GM19035 (cell line): ENCODE results near the gene CAMK2B.

ENCODE experiments used
- ATAC-seq: cut with Tn5 transposase; IDR thresholded peaks from one replicate; pipeline ENCODE4 v1.9.1; 2021; ENCODE audit not compliant: unreplicated experiment

Gene CAMK2B

GRCh38 chr7:44309271-44310091 lies 15.9 kb downstream of the CAMK2B start:
- peak; percentile 58 for ATAC-seq

GRCh38 chr7:44308596-44309270 lies 16.7 kb downstream of the CAMK2B start:
- ATAC-seq = no peak

DNA sequence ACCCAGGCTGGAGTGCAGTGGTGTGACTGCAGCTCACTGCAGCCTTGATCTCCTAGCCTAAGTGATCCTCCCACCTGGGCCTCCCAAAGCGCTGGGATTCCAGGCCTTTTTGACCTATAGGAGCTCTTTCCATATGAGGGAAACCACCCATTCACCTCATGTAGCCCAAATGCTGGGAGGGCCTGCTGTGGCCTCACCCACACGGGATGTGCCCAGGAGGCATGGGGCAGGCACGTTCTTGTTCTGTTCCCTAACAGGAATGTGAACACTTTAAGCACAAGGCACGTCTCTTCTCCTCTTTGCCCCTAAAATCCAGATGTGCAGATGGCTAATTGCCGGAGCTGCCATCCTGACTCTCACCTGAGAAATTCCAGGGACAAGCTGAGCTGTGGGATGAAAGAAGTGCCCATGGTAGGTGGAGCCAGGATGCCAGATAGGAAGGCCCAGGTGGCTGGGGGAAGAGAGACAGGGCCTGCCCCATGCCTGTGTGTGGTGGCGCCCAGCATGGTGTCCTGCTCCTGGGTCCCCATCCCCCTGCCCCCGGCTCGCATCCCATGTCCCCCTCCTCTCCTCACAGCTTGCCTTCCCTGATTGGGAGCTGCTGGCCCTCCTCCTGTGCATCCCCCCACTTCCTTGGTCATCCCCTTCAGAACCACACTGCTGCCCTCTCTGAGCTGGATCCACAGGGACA lies 17.3 kb downstream of the CAMK2B start:
- no peak for ATAC-seq

GRCh38 chr7:44307301-44307900 lies 18.0 kb downstream of the CAMK2B start:
- ATAC-seq = no peak

DNA sequence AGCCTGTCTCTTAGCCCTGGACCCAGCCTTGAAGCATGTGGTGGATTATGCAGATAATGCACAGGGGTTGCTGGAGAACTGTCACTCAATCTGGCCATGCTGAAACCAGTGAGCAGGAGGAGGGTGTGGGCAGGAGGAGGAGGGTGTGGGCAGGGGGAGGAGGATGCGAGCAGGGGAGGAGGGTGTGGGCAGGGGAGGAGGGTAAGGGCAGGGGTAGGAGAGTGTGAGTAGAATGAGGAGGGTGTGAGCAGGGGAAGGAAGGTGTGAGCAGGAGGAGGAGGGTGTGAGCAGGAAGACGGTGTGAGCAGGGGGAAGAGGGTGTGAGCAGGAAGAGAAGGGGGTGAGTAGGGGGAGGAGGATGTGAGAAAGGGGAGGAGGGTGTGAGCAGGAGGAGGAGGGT lies 18.8 kb downstream of the CAMK2B start:
- ATAC-seq = no peak

GRCh38 chr7:44305564-44306507 lies 19.6 kb downstream of the CAMK2B start:
- no peak for ATAC-seq

DNA sequence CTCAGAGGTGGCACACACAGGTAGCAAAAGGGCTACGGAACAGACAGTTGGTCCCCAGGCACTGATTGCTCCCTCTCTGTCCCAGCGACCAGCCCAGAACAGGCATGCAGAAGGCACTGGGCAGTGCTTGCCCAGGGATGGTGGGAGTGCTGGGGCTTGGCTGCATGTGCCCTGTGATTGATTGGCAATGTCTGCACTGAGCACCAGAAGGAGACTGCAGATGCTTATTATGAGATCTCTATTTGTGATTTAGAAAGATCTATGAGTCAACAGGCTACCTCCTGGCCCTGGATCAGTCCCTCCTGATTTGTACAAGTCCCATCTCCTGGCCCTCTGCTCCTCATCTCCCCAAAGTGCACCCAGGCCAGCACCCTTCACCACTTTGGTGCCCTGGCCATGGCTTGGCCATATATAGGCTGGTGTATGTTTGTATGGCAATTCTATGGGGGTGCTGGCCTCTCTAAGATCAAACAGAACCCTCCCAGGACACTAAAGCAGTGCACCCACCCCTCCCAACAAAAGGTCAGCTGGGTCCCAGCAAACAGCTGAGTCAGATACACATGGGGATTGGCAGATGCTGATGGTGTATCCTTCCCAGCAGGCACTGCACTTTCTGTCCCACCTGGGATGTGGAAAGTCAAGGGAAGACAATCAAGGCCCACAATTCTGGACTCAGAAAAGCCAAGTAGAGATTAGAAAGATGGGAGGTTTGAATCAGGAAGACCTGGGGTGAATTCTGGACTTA lies 30.9 kb downstream of the CAMK2B start:
- ATAC-seq = no peak

- ATAC-seq = no peak
Measured at GRCh38 chr7:44293561-44294324, 31.7 kb downstream of the CAMK2B start.

DNA sequence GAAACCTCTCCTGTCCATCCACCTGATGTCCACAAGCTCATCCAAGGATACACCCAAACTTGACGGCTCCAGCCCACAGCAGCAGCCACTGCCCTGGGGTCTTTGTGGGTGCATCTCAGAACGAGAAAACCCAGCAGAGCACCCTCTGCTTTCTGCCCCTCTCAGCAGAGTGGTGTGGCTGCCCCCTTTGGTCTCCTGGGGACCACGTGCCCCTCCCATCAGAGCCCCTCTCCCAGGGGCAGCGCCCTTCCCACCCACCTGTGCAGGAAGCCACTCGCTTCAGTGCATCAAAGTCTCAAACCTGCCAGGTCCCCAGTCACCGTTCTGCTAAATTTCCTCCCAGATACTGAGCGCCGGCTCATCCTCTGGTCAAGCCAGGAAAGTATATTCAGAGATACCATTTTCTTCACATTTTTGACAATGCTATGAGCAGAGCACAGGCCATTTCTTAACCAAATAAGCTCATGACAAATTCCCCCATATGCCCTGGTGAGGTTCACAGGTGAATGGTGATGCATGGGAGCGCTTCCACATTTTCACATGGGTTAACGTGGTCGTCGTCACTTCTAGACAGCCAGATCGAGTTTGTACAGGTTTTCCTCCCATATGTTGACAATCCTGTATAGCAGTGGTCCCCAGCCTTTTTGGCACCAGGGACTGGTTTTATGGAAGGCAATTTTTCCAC lies 32.4 kb downstream of the CAMK2B start:
- no peak for ATAC-seq

DNA sequence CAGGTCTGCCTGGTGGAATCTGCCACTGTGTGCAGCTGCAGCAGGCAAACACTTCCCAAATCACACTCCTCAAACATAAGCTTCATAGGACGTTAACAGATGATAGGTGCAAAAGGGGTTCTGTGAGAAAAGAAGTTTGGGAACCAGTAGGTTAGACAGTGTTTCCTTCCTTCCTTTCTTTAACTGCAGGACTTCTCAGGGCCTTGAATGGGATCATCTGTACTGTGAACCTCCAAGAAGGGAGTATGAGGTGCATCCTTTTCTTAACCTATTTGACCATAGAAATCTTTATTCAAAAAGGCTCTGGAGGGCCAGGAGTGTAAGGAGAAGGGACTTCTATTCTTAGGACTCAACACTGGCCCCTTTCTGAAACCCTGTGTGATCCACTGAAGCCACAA lies 33.0 kb downstream of the CAMK2B start:
- no peak for ATAC-seq

DNA sequence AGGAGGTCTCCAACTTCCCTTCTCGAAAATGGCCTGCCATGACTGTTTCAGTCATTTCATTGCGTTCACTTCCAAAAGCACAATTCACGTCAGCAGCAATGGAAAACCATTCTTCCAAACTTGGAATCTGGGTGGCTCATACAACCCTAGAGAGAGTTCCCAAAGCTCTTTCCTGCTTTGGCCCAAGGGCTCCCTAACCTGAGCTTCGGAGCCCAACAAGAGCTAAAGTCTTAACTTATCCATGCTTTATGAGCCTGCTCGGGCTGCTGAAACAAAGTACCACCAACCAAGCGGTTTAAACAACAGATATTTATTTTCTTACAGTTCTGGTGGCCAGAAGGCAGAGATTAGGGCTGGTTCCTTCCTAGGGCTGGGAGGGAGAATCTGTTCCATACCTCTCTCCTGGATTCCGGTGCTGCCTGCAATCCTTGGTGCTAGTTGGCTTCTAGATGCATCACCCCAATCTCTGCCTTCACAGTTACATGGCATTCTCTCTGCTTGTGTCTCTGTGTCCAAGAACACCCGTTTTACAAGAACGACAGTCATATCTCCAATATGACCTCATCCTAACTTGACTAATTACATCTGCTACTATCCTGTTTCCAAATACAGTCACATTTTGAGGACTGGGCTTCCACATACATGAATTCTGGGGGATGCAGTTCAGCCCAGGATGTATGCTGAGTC lies 33.5 kb downstream of the CAMK2B start:
- ATAC-seq = no peak

DNA sequence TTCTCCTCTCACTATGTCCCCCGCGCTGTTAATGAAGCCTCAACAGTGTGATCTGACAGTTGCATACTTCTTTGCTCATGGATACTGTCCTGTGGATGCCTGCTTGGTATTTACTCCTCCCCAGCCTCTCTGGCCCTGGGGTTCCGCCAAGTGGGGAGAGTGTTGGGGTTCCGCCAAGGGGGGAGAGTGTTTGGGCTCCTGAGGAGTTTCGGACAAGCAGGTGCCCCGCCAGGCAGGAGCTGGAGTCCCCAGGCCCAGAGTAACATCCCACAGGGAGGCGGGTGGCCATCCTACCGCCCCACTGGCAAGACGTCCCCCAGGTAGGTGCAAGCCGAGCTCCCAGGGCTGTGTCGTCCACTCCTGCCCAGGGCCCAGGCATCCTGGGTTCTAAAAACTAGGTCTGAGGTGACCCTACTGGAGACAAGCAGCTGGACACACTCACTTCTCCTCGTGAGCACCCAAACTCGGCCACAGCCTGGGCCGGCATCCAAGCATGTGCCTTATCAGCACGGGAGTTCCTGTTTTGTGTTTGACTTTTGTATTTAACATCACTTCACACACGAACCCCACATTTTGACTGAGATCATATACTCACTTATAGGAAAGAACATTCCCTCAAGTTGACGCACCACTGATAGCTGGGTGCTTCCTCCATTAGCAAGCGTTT lies 34.2 kb downstream of the CAMK2B start:
- no peak for ATAC-seq

DNA sequence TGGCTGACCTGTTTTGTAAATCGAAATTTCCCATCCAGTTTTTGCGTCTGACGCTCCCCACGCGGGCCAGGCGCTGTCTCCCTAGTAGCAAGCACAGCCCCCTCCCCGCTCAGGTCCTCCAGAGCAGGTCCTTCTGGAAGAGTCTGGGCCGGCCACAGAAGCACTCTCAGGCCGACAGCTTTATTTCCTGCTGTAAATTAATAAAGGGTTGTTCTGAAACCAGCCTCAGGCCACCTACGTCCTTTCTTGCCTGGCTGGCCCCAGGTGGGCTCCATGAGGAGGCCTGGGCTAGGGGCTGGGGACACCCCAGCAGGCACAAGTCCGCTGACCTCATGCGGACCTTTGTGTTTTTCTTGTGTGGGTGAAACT lies 35.2 kb downstream of the CAMK2B start:
- ATAC-seq = no peak

- no peak for ATAC-seq
Measured at GRCh38 chr7:44289341-44290251, 35.8 kb downstream of the CAMK2B start.

DNA sequence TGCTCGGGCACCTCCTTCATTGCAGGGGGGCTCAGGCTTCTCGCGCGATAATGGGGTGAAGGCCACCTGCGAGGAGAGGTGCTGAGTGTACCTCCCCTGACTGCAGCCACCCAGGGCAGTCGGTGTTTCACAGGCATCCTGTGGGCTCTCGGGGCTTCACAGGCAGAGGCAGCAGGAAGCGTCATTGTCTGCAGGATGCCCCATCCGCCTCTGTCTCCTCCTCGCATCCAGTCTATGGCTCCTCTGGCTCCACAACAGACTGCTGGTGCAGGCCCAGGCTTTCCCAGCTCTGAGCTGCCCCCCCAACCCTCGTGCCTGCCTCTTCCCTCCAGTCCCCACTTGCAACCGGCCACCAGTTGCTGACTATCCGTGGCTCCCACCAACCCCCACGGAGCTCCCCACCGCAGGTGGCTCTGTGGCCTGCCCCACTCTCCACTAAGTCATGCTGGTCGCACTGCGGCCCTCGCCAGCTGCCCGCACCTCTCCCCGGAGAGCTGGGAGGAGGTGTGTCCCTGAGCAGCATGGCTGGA lies 36.5 kb downstream of the CAMK2B start:
- ATAC-seq = no peak

DNA sequence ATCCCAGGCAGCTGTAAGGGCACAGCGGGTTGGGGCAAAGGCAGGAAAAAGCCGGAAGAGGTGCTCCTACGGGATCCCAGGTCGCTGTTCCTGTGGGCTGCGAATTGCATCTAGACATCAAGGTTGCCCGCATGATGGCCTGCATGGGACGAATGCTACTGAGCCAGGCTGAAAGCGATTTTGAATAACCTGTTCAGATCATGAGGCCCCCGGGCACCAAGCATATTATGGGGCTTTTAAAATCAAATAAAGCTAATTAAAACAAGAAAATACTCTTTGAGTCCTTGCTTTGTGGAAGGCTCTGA lies 37.1 kb downstream of the CAMK2B start:
- no peak for ATAC-seq
